ENCODE results near the gene IER2.

IER2 gene

GRCh38 chr19:13110099-13110610 lies 40.1 kb upstream of the IER2 start:
- Histone ChIP-seq H3K27me3 (ENCODE audit: low read length) (no peaks in the 10 kb centered on the region), H3K27ac (ENCODE audit: low read depth, low read length) (no peak overlapping the region), H2AFZ (ENCODE audit: low read depth, low read length, severe bottlenecking) (no peak overlapping the region), H3K79me2 (ENCODE audit: insufficient read depth, low read length) (no peaks in the 10 kb centered on the region; the same call in 1 of the 2 replicates), H3K9me3 (ENCODE audit: insufficient read depth, low read length) (no peaks in the 10 kb centered on the region), H3F3A (ENCODE audit: insufficient read depth) (peaks cover 10% of the 10 kb centered on the region), H3K9ac (ENCODE audit: low read length) (no peak overlapping the region), H3K4me2 (ENCODE audit: low read depth, low read length, poor library complexity, severe bottlenecking) (no peak overlapping the region), H3K36me3 (ENCODE audit: low read length) (0 out of 2 replicates have a peak, but pooled peaks cover 2% of the 10 kb centered on the region), H4K20me1 (ENCODE audit: low read depth, low read length) (no peaks in the 10 kb centered on the region), H3K9me2 (replicated peaks; ENCODE audit: insufficient read depth, low read length) (no peaks in the 10 kb centered on the region), H3K4me3 (ENCODE audit: insufficient read depth, low read length, poor library complexity, severe bottlenecking) (no peak overlapping the region)
- no peak for TF ChIP-seq EZH2phosphoT487 (conservative IDR thresholded peaks at IDR 0.05; ENCODE audit: low read length)
- TF ChIP-seq, protein P1, sequence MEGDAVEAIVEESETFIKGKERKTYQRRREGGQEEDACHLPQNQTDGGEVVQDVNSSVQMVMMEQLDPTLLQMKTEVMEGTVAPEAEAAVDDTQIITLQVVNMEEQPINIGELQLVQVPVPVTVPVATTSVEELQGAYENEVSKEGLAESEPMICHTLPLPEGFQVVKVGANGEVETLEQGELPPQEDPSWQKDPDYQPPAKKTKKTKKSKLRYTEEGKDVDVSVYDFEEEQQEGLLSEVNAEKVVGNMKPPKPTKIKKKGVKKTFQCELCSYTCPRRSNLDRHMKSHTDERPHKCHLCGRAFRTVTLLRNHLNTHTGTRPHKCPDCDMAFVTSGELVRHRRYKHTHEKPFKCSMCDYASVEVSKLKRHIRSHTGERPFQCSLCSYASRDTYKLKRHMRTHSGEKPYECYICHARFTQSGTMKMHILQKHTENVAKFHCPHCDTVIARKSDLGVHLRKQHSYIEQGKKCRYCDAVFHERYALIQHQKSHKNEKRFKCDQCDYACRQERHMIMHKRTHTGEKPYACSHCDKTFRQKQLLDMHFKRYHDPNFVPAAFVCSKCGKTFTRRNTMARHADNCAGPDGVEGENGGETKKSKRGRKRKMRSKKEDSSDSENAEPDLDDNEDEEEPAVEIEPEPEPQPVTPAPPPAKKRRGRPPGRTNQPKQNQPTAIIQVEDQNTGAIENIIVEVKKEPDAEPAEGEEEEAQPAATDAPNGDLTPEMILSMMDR (IDR thresholded peaks at IDR 0.05; ENCODE audit: insufficient read depth, low read length, poor library complexity, severe bottlenecking) = no peak

- Histone ChIP-seq H3K4me2 (ENCODE audit: low read depth, low read length, poor library complexity, severe bottlenecking) (no peak overlapping the region), H3K79me2 (ENCODE audit: insufficient read depth, low read length) (peaks cover 10% of the 10 kb centered on the region), H3K27ac (ENCODE audit: low read depth, low read length) (no peak overlapping the region), H3K36me3 (ENCODE audit: low read length) (0 out of 2 replicates have a peak, but pooled peaks cover 2% of the 10 kb centered on the region), H4K20me1 (ENCODE audit: low read depth, low read length) (no peaks in the 10 kb centered on the region), H3F3A (ENCODE audit: insufficient read depth) (peaks cover 8% of the 10 kb centered on the region), H2AFZ (ENCODE audit: low read depth, low read length, severe bottlenecking) (no peak overlapping the region), H3K9me2 (replicated peaks; ENCODE audit: insufficient read depth, low read length) (no peaks in the 10 kb centered on the region), H3K9me3 (ENCODE audit: insufficient read depth, low read length) (no peaks in the 10 kb centered on the region), H3K4me3 (ENCODE audit: insufficient read depth, low read length, poor library complexity, severe bottlenecking) (no peak overlapping the region), H3K9ac (ENCODE audit: low read length) (no peak overlapping the region), H3K27me3 (ENCODE audit: low read length) (no peaks in the 10 kb centered on the region)
- no peak for TF ChIP-seq EZH2phosphoT487 (conservative IDR thresholded peaks at IDR 0.05; ENCODE audit: low read length)
- TF ChIP-seq, protein P1 (IDR thresholded peaks at IDR 0.05; ENCODE audit: insufficient read depth, low read length, poor library complexity, severe bottlenecking) = no peak
Observed at GRCh38 chr19:13112555-13112954, 37.7 kb upstream of the IER2 start.

GRCh38 chr19:13115936-13116281 lies 34.3 kb upstream of the IER2 start:
- no peak for TF ChIP-seq EZH2phosphoT487 (conservative IDR thresholded peaks at IDR 0.05; ENCODE audit: low read length)
- TF ChIP-seq, protein P1 (IDR thresholded peaks at IDR 0.05; ENCODE audit: insufficient read depth, low read length, poor library complexity, severe bottlenecking) = no peak
- no peaks in the 10 kb centered on the region for H4K20me1 ChIP-seq (ENCODE audit: low read depth, low read length)
- H3K4me2 ChIP-seq (ENCODE audit: low read depth, low read length, poor library complexity, severe bottlenecking) = peak overlapping the region; percentile 74
- H3K27me3 ChIP-seq (ENCODE audit: low read length) = no peaks in the 10 kb centered on the region
- H3K4me3 ChIP-seq (ENCODE audit: insufficient read depth, low read length, poor library complexity, severe bottlenecking) = peak overlapping the region; percentile 95
- peaks cover 37% of the 10 kb centered on the region for H3K79me2 ChIP-seq (ENCODE audit: insufficient read depth, low read length)
- H3K36me3 ChIP-seq (ENCODE audit: low read length) = 0 out of 2 replicates have a peak, but pooled peaks cover 2% of the 10 kb centered on the region
- H3K9me3 ChIP-seq (ENCODE audit: insufficient read depth, low read length) = no peaks in the 10 kb centered on the region
- no peaks in the 10 kb centered on the region for H3K9me2 ChIP-seq (replicated peaks; ENCODE audit: insufficient read depth, low read length)
- no peak overlapping the region for H2AFZ ChIP-seq (ENCODE audit: low read depth, low read length, severe bottlenecking)
- peak overlapping the region; percentile 79 for H3K27ac ChIP-seq (ENCODE audit: low read depth, low read length)
- peaks cover 8% of the 10 kb centered on the region for H3F3A ChIP-seq (ENCODE audit: insufficient read depth)
- peak overlapping the region; percentile 79 for H3K9ac ChIP-seq (ENCODE audit: low read length)
